ENCODE measurements around the gene NEK8.

Gene NEK8

GRCh38 chr17:28706471-28707338 is 21.9 kb upstream of the NEK8 start:
- no peak for ATAC-seq

GRCh38 chr17:28707339-28707720 is 21.3 kb upstream of the NEK8 start:
- ATAC-seq: no peak
- TF ChIP-seq ISL1 (CRISPR knock-in tag; IDR thresholded peaks at IDR 0.05) (no peak), GLIS3 (CRISPR knock-in tag; IDR thresholded peaks at IDR 0.05) (no peak), TCF4 (CRISPR knock-in tag; IDR thresholded peaks at IDR 0.05; ENCODE audit: borderline replicate concordance) (no peak), ZNF8 (CRISPR knock-in tag; IDR thresholded peaks at IDR 0.05) (no peak), ESRRG (CRISPR knock-in tag; IDR thresholded peaks at IDR 0.05) (no peak), ZNF565 (CRISPR knock-in tag; conservative IDR thresholded peaks at IDR 0.05; ENCODE audit: low read depth) (no peak), TOX (CRISPR knock-in tag; IDR thresholded peaks at IDR 0.05; ENCODE audit: borderline replicate concordance) (no peak), OSR1 (CRISPR knock-in tag; IDR thresholded peaks at IDR 0.05) (no peak), ARNTL (CRISPR knock-in tag; IDR thresholded peaks at IDR 0.05; ENCODE audit: borderline replicate concordance, low read depth) (no peak), ZNF70 (CRISPR knock-in tag; IDR thresholded peaks at IDR 0.05) (no peak), RARB (CRISPR knock-in tag; IDR thresholded peaks at IDR 0.05) (no peak), ZC3H10 (CRISPR knock-in tag; IDR thresholded peaks at IDR 0.05) (no peak), PPARA (CRISPR knock-in tag; IDR thresholded peaks at IDR 0.05; ENCODE audit: borderline replicate concordance) (no peak), CSRNP3 (CRISPR knock-in tag; IDR thresholded peaks at IDR 0.05) (no peak), CSDC2 (CRISPR knock-in tag; IDR thresholded peaks at IDR 0.05) (no peak)

More at GRCh38 chr17:28706471-28707338, 21.9 kb upstream of the NEK8 start:
- TF ChIP-seq SNAI2 (CRISPR knock-in tag; IDR thresholded peaks at IDR 0.05): no peak
- TF ChIP-seq ZFP3 (CRISPR knock-in tag; IDR thresholded peaks at IDR 0.05): no peak
- TF ChIP-seq ARNTL (CRISPR knock-in tag; IDR thresholded peaks at IDR 0.05; ENCODE audit: borderline replicate concordance, low read depth): no peak
- no peak for TF ChIP-seq CSDC2 (CRISPR knock-in tag; IDR thresholded peaks at IDR 0.05)
- no peak for TF ChIP-seq PATZ1 (CRISPR knock-in tag; IDR thresholded peaks at IDR 0.05; ENCODE audit: borderline replicate concordance)
- TF ChIP-seq ESRRG (CRISPR knock-in tag; IDR thresholded peaks at IDR 0.05): no peak
- no peak for TF ChIP-seq GLIS3 (CRISPR knock-in tag; IDR thresholded peaks at IDR 0.05)
- no peak for TF ChIP-seq CREB5 (CRISPR knock-in tag; IDR thresholded peaks at IDR 0.05; ENCODE audit: low read depth)
- no peak for TF ChIP-seq ZNF70 (CRISPR knock-in tag; IDR thresholded peaks at IDR 0.05)
- no peak for TF ChIP-seq ZFP30 (CRISPR knock-in tag; IDR thresholded peaks at IDR 0.05)
- no peak for TF ChIP-seq ISL1 (CRISPR knock-in tag; IDR thresholded peaks at IDR 0.05)
- TF ChIP-seq TSHZ2 (CRISPR knock-in tag; IDR thresholded peaks at IDR 0.05): no peak
- TF ChIP-seq BACH2 (CRISPR knock-in tag; IDR thresholded peaks at IDR 0.05; ENCODE audit: borderline replicate concordance): no peak
- no peak for TF ChIP-seq TCF4 (CRISPR knock-in tag; IDR thresholded peaks at IDR 0.05; ENCODE audit: borderline replicate concordance)
- TF ChIP-seq ZNF565 (CRISPR knock-in tag; conservative IDR thresholded peaks at IDR 0.05; ENCODE audit: low read depth): no peak
- TF ChIP-seq TOX (CRISPR knock-in tag; IDR thresholded peaks at IDR 0.05; ENCODE audit: borderline replicate concordance): no peak
- no peak for TF ChIP-seq POU6F1 (CRISPR knock-in tag; IDR thresholded peaks at IDR 0.05; ENCODE audit: borderline replicate concordance, low read depth)
- TF ChIP-seq OSR1 (CRISPR knock-in tag; IDR thresholded peaks at IDR 0.05): no peak
